Activated CD4-positive, CD25-positive, alpha-beta regulatory T cell (primary cell): ENCODE data around the gene VCX2.
"Not testable (repeated sequence)": the region's sequence is repeated elsewhere in the genome, so short reads cannot be mapped to it uniquely, and the experiment has no call there.

Experiments
- DNase-seq, 4 experiments: peaks; one replicate each; lab custom pipeline; 2025; lab: John Stamatoyannopoulos, UW

Gene VCX2

GRCh38 chrX:8171169-8171568 is at the start of gene VCX2:
VCX2 (minus strand) TSS chrX:8171267; CDS start chrX:8170643, 624 bp downstream.
- DNase-seq: not testable (repeated sequence)

GRCh38 chrX:8204943-8205342 is 33.9 kb upstream of the VCX2 start:
- no peak for DNase-seq

DNA sequence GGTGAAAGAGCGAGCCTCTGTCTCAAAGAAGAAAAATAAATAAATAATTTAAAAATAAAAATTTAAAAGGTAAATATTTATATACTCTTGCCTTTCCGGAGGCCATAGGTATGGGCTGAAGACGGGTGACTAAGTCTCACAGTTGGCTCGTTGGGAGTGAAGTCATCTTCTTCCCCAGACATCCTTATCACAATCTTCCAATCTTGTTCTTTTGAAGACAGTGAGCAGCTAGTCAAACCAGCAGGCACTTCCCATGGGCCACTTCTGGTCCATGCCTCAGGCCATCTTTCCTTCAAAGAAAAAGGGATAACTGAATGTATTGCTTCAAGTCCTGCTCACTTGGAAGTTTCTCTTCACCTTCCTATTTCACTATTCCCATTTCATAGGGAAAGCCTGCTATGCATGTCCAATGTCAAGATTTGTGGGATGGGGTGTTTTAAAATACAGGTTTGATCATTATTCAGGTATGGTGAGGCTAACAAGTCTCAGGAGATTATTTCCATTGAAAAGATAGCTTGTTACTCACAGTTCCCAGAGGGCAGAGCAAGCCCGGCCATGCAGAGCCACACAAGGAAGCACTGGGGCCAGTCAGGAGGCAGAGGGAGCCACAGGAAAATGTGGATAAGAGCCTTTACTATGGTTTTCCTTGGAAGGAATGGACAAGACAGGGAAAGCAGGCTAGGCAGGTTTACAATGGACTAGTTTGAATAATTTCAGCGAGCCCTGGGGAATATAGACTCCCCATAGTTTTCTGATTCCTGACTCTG is 33.3 kb upstream of the VCX2 start:
- DNase-seq: no peak

GRCh38 chrX:8201896-8202331 is 30.8 kb upstream of the VCX2 start:
- no peak for DNase-seq

DNA sequence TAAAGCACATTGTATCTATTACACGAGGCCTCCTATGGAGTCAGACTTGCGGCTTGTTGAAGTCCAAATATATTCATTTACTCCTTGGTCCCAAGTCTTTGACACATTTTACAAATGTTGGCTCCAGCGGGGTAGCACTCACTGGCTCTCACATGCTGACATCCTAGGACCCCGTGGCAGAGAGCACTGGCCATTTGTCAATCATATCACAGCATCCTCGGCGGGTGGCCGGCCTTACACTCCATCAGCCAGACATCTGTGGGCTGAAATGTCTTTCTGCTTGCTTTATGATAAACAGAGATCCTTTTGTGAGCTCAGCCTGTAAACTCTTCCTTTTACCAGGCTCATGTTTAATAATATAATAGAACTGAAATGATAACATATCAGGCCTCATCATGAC is 25.7 kb upstream of the VCX2 start:
- DNase-seq: no peak

GRCh38 chrX:8194216-8194615 is 23.1 kb upstream of the VCX2 start:
- no peak for DNase-seq

GRCh38 chrX:8192276-8192675 is 21.2 kb upstream of the VCX2 start:
- no peak for DNase-seq

DNA sequence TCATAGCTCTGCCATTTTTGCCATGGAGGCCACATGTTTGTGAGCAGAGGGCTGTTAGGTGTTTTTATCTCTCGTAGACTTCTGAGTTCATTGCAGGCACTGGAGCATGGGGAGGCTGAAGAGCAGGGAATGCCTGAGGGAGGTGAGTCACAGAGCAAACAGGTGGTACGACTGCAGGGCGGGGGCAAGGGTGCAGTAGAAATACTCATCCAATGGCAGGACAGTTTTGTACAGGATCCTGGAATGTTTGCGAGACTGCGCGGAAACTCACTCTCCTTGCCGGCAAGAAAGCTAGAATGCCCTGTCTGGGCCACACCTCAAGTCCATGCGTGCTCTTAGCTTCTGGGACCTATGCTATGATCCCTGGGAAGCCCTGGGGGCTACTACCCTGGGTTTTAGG is 20.0 kb upstream of the VCX2 start:
- DNase-seq: no peak

DNA sequence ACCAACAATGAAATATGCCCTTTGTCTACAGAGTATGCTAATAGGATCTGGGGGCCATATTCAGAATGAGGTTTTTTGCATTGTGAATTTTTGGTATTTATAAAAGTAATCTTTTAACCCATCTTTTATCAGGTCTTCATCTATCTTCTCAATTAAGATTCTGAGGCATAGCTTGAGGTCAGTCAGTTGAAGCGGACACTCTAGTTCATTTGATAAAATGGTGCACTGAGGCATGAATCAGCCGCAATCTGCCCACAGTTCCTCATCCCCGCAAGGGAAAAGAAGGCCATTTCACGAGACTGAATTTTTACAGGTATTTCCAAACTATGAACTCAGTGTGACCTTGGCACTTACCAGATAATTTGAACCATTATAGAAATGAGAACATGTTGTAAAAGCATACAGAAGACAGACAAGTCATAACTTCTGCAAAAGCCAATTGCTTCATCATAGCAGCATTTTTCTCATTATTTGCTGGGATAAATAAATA is 19.3 kb upstream of the VCX2 start:
- no peak for DNase-seq

DNA sequence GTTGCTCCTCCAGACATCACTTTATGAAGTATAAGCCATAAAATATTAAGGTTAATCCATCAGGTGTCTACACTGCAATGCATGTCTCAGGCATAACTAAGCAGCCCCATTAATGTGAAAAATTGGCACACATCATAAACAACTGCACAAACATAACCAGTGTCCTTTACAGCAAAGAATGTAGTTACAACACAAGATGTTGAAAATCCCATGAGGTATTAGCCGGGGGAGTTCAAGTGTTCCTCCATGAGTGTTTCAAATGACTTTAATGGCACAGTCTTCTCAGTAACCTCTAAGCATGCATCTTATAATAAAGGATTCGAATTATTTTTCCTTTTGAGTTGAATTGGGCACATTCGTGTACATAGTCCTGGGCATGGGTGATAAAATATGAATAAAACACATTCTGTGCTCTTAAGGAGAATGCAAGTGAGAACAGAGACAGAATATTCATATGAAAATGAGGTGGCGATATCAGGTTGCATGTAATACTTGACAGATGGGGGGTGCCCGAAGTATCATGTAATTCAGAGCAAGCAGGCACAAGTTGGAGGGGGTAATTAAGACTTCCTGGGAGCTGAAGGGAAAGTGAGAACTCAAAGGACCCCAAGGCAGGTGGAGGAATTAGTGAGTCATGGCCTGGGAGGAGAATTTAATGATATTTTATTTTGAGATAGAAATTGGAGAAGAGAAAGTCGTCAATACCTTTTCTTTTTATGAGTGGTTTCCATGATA is 18.2 kb upstream of the VCX2 start:
- no peak for DNase-seq

- no peak for DNase-seq
These were observed 12.3 kb upstream of the VCX2 start for GRCh38 chrX:8183346-8183745.

DNA sequence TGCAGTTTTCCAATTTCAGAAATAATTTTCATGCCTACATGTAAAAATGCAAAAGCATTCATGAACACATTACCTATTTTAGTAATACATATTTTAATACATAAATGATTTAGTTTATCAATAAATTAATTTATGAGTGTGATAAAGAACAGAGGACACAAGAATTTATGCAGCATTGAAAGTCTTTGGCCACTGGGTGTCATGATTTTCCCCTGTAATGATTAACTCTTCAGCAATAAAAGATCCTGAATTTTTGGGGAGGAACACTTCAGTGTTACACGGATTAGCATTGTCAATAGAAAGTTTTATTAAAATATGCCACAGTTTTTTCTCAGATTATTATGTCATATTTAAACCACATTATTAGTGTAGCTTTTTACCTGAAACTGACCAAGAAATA is 8.6 kb upstream of the VCX2 start:
- DNase-seq: no peak

GRCh38 chrX:8154011-8154410 is 17.1 kb downstream of the VCX2 start:
- DNase-seq: not testable (repeated sequence)

- DNase-seq: no peak
These were observed 23.8 kb downstream of the VCX2 start for GRCh38 chrX:8147226-8147625.

DNA sequence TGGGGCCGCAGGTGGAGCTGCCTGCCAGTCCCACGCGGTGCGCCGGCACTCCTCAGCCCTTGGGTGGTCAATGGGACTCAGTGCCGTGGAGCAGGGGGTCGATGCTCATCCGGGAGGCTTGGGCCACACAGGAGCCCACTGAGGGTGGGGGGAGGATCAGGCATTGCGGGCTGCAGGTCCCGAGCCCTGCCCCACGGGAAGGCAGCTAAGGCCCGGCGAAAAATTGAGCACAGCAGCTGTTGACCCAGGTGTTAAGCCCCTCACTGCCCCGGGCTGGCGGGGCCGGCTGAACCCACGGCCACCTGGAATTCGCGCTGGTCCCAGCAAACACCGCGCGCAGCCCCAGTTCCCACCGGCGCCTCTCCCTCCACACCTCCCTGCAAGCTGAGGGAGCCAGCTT is 26.1 kb downstream of the VCX2 start:
- no peak for DNase-seq

DNA sequence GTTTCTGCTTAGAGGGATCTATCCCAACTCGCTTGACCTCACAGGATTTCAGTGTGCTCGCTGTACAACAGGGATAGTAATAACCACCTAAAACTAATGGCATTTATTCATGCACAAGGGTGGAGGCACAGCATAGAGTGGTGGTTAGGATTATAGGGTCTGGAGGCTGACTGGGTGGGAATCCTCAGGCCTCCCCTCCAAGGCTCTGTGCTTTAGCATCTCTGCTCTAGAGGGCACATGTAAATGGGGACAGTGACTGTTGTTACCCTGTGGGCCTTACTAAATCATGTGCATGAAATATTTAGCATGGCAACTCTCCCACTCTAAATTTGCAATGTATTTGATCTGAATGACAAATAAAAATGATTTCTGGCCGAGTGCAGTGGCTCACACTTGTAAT is 29.2 kb downstream of the VCX2 start:
- no peak for DNase-seq

GRCh38 chrX:8140986-8141744 is 29.9 kb downstream of the VCX2 start:
- DNase-seq: no peak

DNA sequence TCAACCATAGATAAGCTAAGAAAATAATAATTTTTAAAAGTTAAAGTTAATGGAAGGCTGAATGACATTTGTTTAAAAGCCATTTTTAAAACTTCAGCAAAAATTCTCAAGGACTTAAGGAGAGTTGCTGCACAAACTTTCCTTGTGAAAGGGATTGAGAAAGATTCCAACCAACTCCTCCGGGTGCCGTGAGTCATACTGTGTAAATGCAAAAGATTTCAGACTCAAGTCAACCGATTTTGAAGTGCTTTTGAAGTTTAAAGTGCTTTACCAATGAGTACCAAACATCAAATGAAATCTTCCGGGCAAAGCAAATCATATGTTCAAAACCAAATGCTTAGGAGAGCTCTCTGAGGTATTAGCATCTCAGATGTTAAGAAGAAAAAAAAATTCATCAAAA is 31.4 kb downstream of the VCX2 start:
- DNase-seq: no peak

DNA sequence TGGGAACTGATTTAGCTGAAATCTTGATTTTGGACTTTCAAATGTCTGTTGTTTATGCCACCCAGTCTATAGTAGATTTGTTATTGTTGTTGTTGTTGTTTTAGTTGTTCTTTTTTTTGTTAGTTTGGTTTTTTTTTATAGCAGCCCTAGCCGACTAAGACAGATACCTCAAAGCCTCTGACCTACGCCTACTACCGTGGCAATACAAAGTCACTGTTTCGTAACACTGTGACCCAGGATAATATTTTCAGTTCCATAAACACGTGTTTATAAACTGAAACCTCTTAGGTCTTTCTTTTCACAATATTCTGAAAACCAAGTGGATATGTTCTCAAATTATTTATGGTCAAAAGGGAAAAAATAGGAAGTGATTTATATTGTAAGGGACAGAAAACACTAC is 32.8 kb downstream of the VCX2 start:
- no peak for DNase-seq

DNA sequence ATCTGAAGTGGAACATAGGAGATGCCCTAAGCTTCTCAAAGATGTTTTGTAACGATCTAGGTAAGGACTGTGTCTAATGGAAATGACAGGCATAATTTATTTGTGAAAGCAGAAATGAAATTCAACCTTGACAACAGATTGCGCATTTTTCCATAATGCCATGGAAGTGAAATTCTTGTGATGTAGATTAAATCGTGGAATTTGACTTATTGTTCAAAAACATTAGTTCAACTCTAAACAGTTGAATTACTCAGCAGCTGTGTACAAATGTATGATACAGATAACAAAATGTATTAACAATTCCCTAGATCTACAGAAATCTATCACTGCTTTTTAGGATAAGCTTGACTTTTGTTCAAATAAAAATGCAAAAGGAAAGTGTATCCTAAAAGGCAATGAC is 44.4 kb downstream of the VCX2 start:
- DNase-seq: no peak

GRCh38 chrX:8126092-8126491 is 45.0 kb downstream of the VCX2 start:
- no peak for DNase-seq

DNA sequence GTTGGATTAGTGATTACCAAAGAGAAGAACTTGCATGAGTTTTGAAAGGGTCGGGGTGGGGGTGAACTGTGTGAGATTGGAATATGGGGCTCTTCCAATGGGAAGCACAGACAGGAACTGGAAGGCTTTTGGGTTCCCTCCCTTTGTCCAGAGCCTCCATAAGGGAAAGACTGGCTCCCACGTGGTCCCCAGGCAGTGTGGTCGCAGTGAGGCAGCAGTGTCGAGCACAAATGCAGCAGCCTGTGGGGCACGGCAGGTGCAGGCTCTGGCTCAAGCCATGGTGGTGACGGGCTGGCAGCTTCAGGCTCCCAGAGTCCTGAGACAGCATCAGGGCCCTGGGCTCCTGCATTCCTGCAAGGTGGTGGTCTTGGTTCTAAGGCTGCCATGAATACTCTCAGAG is 45.5 kb downstream of the VCX2 start:
- DNase-seq: no peak

GRCh38 chrX:8122538-8122937 is 48.5 kb downstream of the VCX2 start:
- no peak for DNase-seq
